ENCODE results near the gene MRPS24.

Gene MRPS24

DNA sequence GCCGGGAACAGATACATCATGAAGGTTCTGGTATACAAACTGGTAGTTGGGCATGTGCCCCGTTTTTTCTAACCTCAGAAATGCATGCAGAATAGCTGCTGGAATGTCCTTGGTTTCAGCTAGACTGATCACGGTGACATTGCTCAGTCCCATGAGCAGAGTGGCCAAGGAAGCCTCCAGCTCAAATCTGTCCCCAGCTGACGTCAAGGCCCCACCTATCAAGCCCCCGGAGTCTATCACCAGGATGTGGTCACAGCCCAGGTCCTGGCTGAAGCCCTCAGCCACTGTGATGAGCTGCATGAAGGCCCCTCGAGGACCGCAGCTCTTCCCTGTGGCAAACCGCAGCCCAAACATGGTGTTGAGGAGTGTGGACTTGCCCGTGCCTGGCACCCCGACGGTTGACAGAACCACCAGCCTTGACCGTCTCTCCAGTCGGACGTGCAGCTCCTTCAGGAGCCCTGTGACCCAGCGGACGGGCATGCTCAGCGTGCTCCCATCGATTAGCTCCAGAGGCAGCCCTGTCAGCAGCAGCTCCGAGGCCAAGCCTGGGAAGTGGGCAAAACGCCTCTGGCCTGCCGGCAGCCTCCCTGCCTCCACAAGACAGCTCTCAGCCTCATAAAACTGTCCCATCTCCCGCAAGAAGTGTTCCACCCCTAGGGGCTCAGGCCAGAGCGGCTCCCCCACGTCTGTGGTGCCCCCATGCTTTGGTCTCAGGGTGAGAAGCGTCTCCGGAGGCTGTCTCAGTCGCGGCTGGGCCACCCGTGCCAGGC is 7.8 kb upstream of the MRPS24 start:
- Histone ChIP-seq H3K79me2 (ENCODE audit: insufficient read depth, low read length) (no peaks in the 10 kb centered on the region), H3K9me3 (ENCODE audit: insufficient read depth, low read length, severe bottlenecking) (no peaks in the 10 kb centered on the region), H3K9ac (ENCODE audit: low read depth, low read length) (no peak overlapping the region), H3K4me2 (ENCODE audit: insufficient read depth, low read length) (no peak overlapping the region), H4K20me1 (ENCODE audit: insufficient read depth, low read length) (0 out of 2 replicates have a peak, but pooled peaks cover 4% of the 10 kb centered on the region), H3K27ac (ENCODE audit: low read length) (no peak overlapping the region), H3K36me3 (ENCODE audit: insufficient read depth, low read length) (peaks cover 70% of the 10 kb centered on the region), H2AFZ (ENCODE audit: low read depth, low read length) (no peak overlapping the region), H3K27me3 (ENCODE audit: insufficient read depth, low read length, poor library complexity) (no peaks in the 10 kb centered on the region), H3K4me3 (ENCODE audit: low read depth in 1 of 2, low read length in 2 of 2) (no peak overlapping the region), H3K4me1 (ENCODE audit: insufficient read depth, low read length) (no peaks in the 10 kb centered on the region)
- ATAC-seq (ENCODE audit: insufficient read depth, low read depth) (no peak), DNase-seq (no peak)
- TF ChIP-seq, protein P1, sequence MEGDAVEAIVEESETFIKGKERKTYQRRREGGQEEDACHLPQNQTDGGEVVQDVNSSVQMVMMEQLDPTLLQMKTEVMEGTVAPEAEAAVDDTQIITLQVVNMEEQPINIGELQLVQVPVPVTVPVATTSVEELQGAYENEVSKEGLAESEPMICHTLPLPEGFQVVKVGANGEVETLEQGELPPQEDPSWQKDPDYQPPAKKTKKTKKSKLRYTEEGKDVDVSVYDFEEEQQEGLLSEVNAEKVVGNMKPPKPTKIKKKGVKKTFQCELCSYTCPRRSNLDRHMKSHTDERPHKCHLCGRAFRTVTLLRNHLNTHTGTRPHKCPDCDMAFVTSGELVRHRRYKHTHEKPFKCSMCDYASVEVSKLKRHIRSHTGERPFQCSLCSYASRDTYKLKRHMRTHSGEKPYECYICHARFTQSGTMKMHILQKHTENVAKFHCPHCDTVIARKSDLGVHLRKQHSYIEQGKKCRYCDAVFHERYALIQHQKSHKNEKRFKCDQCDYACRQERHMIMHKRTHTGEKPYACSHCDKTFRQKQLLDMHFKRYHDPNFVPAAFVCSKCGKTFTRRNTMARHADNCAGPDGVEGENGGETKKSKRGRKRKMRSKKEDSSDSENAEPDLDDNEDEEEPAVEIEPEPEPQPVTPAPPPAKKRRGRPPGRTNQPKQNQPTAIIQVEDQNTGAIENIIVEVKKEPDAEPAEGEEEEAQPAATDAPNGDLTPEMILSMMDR (IDR thresholded peaks at IDR 0.05; ENCODE audit: borderline replicate concordance, extremely low read depth, low read length, poor library complexity, severe bottlenecking), result no peak
- no peak for TF ChIP-seq EZH2 (IDR thresholded peaks at IDR 0.05; ENCODE audit: borderline replicate concordance, low read depth, low read length, severe bottlenecking)

- no peak for TF ChIP-seq EZH2 (IDR thresholded peaks at IDR 0.05; ENCODE audit: borderline replicate concordance, low read depth, low read length, severe bottlenecking)
- TF ChIP-seq, protein P1 (IDR thresholded peaks at IDR 0.05; ENCODE audit: borderline replicate concordance, extremely low read depth, low read length, poor library complexity, severe bottlenecking), result no peak
- H2AFZ ChIP-seq (ENCODE audit: low read depth, low read length), result no peak overlapping the region
- H4K20me1 ChIP-seq (ENCODE audit: insufficient read depth, low read length), result 0 out of 2 replicates have a peak, but pooled peaks cover 4% of the 10 kb centered on the region
- ATAC-seq (ENCODE audit: insufficient read depth, low read depth) (no peak), DNase-seq (no peak)
- H3K4me3 ChIP-seq (ENCODE audit: low read depth in 1 of 2, low read length in 2 of 2), result no peak overlapping the region
- H3K79me2 ChIP-seq (ENCODE audit: insufficient read depth, low read length), result no peaks in the 10 kb centered on the region
- no peak overlapping the region for H3K9ac ChIP-seq (ENCODE audit: low read depth, low read length)
- no peaks in the 10 kb centered on the region for H3K9me3 ChIP-seq (ENCODE audit: insufficient read depth, low read length, severe bottlenecking)
- no peaks in the 10 kb centered on the region for H3K4me1 ChIP-seq (ENCODE audit: insufficient read depth, low read length)
- H3K4me2 ChIP-seq (ENCODE audit: insufficient read depth, low read length), result no peak overlapping the region
- peaks cover 61% of the 10 kb centered on the region for H3K36me3 ChIP-seq (ENCODE audit: insufficient read depth, low read length)
- H3K27ac ChIP-seq (ENCODE audit: low read length), result no peak overlapping the region
- no peaks in the 10 kb centered on the region for H3K27me3 ChIP-seq (ENCODE audit: insufficient read depth, low read length, poor library complexity)
These were observed 6.9 kb upstream of the MRPS24 start for GRCh38 chr7:43876241-43876640.

DNA sequence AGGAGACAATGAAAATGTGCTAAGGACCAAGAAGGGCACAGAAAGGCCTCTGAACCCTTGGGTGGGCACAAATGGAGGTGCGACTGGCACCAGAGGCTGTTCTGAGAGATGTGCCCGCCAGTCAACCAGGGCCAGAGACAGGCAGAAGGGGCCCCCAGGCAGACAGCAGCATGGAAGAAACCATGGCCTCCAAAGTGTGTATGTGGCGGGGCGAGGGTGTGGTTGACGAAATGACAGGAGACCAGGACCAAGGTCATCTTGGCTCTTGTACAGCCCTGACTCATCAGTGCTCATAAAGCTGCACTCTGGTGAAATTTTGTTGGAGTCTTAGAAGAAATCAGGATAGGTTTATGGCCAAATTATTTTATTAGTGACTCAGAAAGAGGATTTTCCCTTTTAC is 4.0 kb upstream of the MRPS24 start:
- Histone ChIP-seq H3K4me2 (ENCODE audit: insufficient read depth, low read length) (no peak overlapping the region), H3K9ac (ENCODE audit: low read depth, low read length) (no peak overlapping the region), H2AFZ (ENCODE audit: low read depth, low read length) (no peak overlapping the region), H3K36me3 (ENCODE audit: insufficient read depth, low read length) (peaks cover 34% of the 10 kb centered on the region), H3K27me3 (ENCODE audit: insufficient read depth, low read length, poor library complexity) (no peaks in the 10 kb centered on the region), H4K20me1 (ENCODE audit: insufficient read depth, low read length) (0 out of 2 replicates have a peak, but pooled peaks cover 4% of the 10 kb centered on the region), H3K27ac (ENCODE audit: low read length) (no peak overlapping the region), H3K4me3 (ENCODE audit: low read depth in 1 of 2, low read length in 2 of 2) (no peak overlapping the region), H3K9me3 (ENCODE audit: insufficient read depth, low read length, severe bottlenecking) (no peaks in the 10 kb centered on the region), H3K4me1 (ENCODE audit: insufficient read depth, low read length) (peaks cover 16% of the 10 kb centered on the region), H3K79me2 (ENCODE audit: insufficient read depth, low read length) (peaks cover 9% of the 10 kb centered on the region)
- DNase-seq (no peak), ATAC-seq (ENCODE audit: insufficient read depth, low read depth) (no peak)
- TF ChIP-seq EZH2 (IDR thresholded peaks at IDR 0.05; ENCODE audit: borderline replicate concordance, low read depth, low read length, severe bottlenecking), result no peak
- TF ChIP-seq, protein P1 (IDR thresholded peaks at IDR 0.05; ENCODE audit: borderline replicate concordance, extremely low read depth, low read length, poor library complexity, severe bottlenecking), result no peak
